ENCODE measurements around the gene PRKAR2B.

- no peak for TF ChIP-seq PBX3 (IDR thresholded peaks at IDR 0.05)
- no peak for TF ChIP-seq CTCF (IDR thresholded peaks at IDR 0.05)
- no peak for TF ChIP-seq SIN3A (IDR thresholded peaks at IDR 0.05; ENCODE audit: borderline replicate concordance, low read depth, low read length)
- TF ChIP-seq USF1 (IDR thresholded peaks at IDR 0.05; ENCODE audit: borderline replicate concordance, low read depth): no peak
- no peak for TF ChIP-seq TCF12 (IDR thresholded peaks at IDR 0.05)
- no peak for TF ChIP-seq EZH2phosphoT487 (IDR thresholded peaks at IDR 0.05; ENCODE audit: borderline replicate concordance, low read depth)
- no peak for TF ChIP-seq POLR2AphosphoS5 (IDR thresholded peaks at IDR 0.05; ENCODE audit: low read depth, low read length)
- TF ChIP-seq FOSL2 (IDR thresholded peaks at IDR 0.05; ENCODE audit: borderline replicate concordance, low read depth): no peak
- TF ChIP-seq ELF1 (IDR thresholded peaks at IDR 0.05): no peak
- TF ChIP-seq FOXM1 (IDR thresholded peaks at IDR 0.05; ENCODE audit: low read depth): no peak
- no peak for TF ChIP-seq MXI1 (IDR thresholded peaks at IDR 0.05; ENCODE audit: low read depth, low read length)
- no peak for TF ChIP-seq YY1 (IDR thresholded peaks at IDR 0.05; ENCODE audit: low read depth)
- TF ChIP-seq RFX5 (IDR thresholded peaks at IDR 0.05; ENCODE audit: low read length): no peak
These were observed 164.1 kb downstream of the PRKAR2B start for GRCh38 chr7:107208563-107208962.

Data from SK-N-SH (cell line).